PFSK-1 (cell line): Measurements from ENCODE around the gene MARCHF10.

Experiments used
- FOXP2 ChIP-seq: optimal IDR thresholded peaks from 2 replicates; pipeline ENCODE3; 2011; ENCODE audit warnings: borderline replicate concordance, control low read depth, inconsistent platforms; ENCODE audit not compliant: insufficient read depth; ENCODE audit errors: extremely low read length, extremely low read depth
- POLR2AphosphoS5 ChIP-seq: IDR thresholded peaks from 2 replicates; pipeline ENCODE4 v1.6.1; 2012; ENCODE audit warnings: low read depth, mild to moderate bottlenecking, control low read depth, low read length, moderate library complexity
- SIN3A ChIP-seq: IDR thresholded peaks from 2 replicates; pipeline ENCODE4 v1.6.1; 2012; ENCODE audit warnings: mild to moderate bottlenecking, low read length, moderate library complexity, borderline replicate concordance; ENCODE audit not compliant: insufficient read depth
- TAF1 ChIP-seq: IDR thresholded peaks from 2 replicates; pipeline ENCODE4 v1.6.1; 2012; ENCODE audit warnings: low read length, control low read depth, borderline replicate concordance; ENCODE audit not compliant: insufficient read depth
- TF ChIP-seq, protein P1 (sequence below), 2 experiments: IDR thresholded peaks; 2 replicates each; pipeline versions ENCODE4 v1.6.1 to v1.8.0; 2011 to 2012; ENCODE audit warnings: low read depth in 2 of 2, low read length in 2 of 2, control low read depth in 1 of 2, inconsistent platforms in 1 of 2, mild to moderate bottlenecking in 1 of 2, moderate library complexity in 1 of 2; ENCODE audit not compliant: insufficient read depth in 1 of 2

MARCHF10 gene

DNA sequence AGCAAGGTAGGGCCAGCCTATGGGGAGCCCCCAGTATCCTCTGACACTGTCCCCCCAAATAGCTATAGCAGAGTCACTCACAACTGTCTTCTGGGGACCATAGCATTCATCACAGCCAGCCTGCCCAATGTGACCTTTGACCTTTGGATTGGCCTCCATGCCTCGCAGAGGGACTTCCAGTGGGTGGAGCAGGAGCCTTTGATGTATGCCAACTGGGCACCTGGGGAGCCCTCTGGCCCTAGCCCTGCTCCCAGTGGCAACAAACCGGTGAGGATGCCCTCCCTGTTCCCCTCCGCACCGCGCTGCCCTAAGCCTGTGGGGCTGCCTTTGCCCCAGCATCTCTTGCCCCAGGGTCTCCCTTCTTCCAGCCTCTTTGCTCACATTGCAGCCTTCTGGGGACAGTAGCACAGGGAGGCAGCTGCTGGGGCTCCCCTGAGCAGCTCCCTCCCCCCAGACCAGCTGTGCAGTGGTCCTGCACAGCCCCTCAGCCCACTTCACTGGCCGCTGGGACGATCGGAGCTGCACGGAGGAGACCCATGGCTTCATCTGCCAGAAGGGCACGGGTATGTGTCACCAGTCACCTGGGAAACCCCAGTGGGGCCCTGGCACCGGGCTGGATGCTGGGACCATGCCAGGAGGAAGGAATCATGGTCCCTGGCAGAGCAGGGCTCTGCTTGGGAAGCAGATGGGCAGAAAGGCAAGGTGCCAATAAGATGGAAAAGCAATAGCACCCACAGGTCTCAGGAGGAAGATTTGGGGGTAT lies 119.5 kb downstream of the MARCHF10 start:
- TF ChIP-seq POLR2AphosphoS5 = no peak
- TF ChIP-seq FOXP2 = no peak
- TF ChIP-seq, protein P1, sequence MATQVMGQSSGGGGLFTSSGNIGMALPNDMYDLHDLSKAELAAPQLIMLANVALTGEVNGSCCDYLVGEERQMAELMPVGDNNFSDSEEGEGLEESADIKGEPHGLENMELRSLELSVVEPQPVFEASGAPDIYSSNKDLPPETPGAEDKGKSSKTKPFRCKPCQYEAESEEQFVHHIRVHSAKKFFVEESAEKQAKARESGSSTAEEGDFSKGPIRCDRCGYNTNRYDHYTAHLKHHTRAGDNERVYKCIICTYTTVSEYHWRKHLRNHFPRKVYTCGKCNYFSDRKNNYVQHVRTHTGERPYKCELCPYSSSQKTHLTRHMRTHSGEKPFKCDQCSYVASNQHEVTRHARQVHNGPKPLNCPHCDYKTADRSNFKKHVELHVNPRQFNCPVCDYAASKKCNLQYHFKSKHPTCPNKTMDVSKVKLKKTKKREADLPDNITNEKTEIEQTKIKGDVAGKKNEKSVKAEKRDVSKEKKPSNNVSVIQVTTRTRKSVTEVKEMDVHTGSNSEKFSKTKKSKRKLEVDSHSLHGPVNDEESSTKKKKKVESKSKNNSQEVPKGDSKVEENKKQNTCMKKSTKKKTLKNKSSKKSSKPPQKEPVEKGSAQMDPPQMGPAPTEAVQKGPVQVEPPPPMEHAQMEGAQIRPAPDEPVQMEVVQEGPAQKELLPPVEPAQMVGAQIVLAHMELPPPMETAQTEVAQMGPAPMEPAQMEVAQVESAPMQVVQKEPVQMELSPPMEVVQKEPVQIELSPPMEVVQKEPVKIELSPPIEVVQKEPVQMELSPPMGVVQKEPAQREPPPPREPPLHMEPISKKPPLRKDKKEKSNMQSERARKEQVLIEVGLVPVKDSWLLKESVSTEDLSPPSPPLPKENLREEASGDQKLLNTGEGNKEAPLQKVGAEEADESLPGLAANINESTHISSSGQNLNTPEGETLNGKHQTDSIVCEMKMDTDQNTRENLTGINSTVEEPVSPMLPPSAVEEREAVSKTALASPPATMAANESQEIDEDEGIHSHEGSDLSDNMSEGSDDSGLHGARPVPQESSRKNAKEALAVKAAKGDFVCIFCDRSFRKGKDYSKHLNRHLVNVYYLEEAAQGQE (IDR thresholded peaks at IDR 0.05; ENCODE audit: insufficient read depth in 1 of 2, low read depth in 2 of 2, low read length in 2 of 2) = no peak
- TF ChIP-seq TAF1 = no peak
- no peak for TF ChIP-seq SIN3A

DNA sequence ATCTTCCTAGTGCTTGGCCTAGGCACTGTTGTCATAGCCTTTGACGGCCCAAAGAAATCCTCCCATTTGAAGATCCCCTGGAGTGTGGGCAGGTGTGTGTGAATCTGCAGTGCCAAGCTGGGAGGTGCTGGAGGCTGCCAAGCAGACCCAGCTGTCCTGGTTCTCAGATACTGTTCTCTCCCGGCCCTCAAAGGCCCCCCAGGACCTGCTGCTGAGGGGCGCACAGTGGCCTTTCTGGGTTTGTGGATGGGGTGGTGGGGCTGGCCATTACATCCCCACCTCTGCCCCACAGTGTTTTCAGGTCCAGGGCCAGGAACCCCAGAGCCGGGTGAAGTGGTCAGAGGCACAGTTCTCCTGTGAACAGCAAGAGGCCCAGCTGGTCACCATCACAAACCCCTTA lies 120.1 kb downstream of the MARCHF10 start:
- no peak for TF ChIP-seq SIN3A
- no peak for TF ChIP-seq TAF1
- no peak for TF ChIP-seq POLR2AphosphoS5
- TF ChIP-seq FOXP2 = no peak
- TF ChIP-seq, protein P1 (IDR thresholded peaks at IDR 0.05; ENCODE audit: insufficient read depth in 1 of 2, low read depth in 2 of 2, low read length in 2 of 2) = no peak

DNA sequence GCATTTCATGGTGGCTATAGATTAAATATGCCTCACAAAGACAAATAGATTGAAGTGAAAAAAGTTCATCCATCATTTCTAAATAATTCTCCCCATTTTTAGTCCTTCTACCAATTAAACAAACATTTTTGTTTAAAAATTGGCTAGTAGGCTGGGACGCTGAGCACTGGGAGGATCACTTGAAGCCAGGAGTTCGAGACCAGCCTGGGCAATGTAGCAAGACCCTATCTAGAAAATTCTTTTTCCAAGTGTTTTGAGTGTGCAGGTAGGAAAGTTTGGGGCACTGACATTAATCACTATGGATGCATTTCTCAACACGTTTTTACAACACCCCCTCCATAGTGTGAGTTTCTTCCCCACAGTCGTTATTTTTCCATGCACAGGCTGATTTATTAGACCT lies 123.9 kb downstream of the MARCHF10 start:
- no peak for TF ChIP-seq SIN3A
- no peak for TF ChIP-seq POLR2AphosphoS5
- TF ChIP-seq, protein P1 (IDR thresholded peaks at IDR 0.05; ENCODE audit: insufficient read depth in 1 of 2, low read depth in 2 of 2, low read length in 2 of 2) = no peak
- TF ChIP-seq FOXP2 = no peak
- no peak for TF ChIP-seq TAF1

DNA sequence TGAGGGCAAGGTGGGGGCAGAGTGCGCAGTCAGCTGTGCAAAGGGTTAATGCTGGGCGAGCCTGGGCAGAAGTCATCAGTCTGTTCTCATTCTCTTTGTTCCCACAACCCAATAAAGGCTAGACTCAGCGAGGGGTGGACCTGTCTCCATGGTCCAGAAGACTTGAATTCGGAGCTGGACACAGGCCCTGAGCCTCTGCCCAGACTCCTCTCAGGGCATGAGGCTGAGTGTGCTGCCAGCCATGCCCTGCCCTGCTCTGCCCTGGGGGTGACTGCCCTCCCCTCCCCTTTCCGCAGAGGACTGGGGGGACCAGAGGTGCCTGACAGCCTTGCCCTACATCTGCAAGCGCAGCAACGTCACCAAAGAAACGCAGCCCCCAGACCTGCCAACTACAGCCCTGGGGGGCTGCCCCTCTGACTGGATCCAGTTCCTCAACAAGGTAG lies 126.2 kb downstream of the MARCHF10 start:
- TF ChIP-seq SIN3A = no peak
- TF ChIP-seq, protein P1 (IDR thresholded peaks at IDR 0.05; ENCODE audit: insufficient read depth in 1 of 2, low read depth in 2 of 2, low read length in 2 of 2) = no peak
- TF ChIP-seq POLR2AphosphoS5 = no peak
- no peak for TF ChIP-seq FOXP2
- TF ChIP-seq TAF1 = no peak
